Muscle of back (tissue), 11 donors: ENCODE data around the gene MIA2. TPM values are rescaled to one million over a fixed set of nuclear protein-coding genes. Genes with fewer than 3 reads are reported as not detected.

Experiments
- DNase-seq, 3 donors: peaks; one replicate each; pipeline versions ENCODE4 v3.0.0 to v3.0.0-alpha.2; 2013
- polyA plus RNA-seq, 10 donors: library from polyadenylated mRNA; unstranded; fragments of 120-200 nt; gene quantifications; one replicate each; pipeline ENCODE4 v1.2.1, GENCODE V29; 2013; ENCODE audit not compliant: insufficient read length in 10 of 10

Gene MIA2
- polyA plus RNA-seq, 10 donors: 15.0 to 24.5 (median 16.9) TPM

GRCh38 chr14:39434401-39434800 is 200.7 kb downstream of the MIA2 start:
- DNase-seq: no peak

- DNase-seq: no peak
These were observed 201.5 kb downstream of the MIA2 start for GRCh38 chr14:39435241-39435640.

Other genes with a start within 250 kb of the MIA2 start
- gene SEC23A, start 130.7 kb upstream of the MIA2 start, polyA plus RNA-seq: 10 to 100 TPM; 80.9 to 98.8 (median 90.6) TPM
- 10 to 100 TPM; 12.4 to 23.0 (median 18.3) TPM for gene GEMIN2, start 119.6 kb upstream of the MIA2 start, polyA plus RNA-seq
- gene TRAPPC6B, start 63.6 kb upstream of the MIA2 start, polyA plus RNA-seq: 10 to 100 TPM; 19.2 to 27.8 (median 24.4) TPM
- 100 to 1,000 TPM in 2 of 10 donors, 10 to 100 TPM in 8; 63.2 to 122 (median 87.6) TPM for gene PNN, start 58.7 kb upstream of the MIA2 start, polyA plus RNA-seq
- 1 to 10 TPM; 4.0 to 5.7 (median 5.3) TPM for gene FBXO33, start 198.5 kb downstream of the MIA2 start, polyA plus RNA-seq